ENCODE data around the gene PPIL6.

The PPIL6 gene

GRCh38 chr6:109447087-109447486 lies 6.7 kb upstream of the PPIL6 start:
- H3K27ac ChIP-seq (ENCODE audit: low read length), result no peak overlapping the region
- no peaks in the 10 kb centered on the region for H4K20me1 ChIP-seq (ENCODE audit: insufficient read depth, low read length)
- peaks cover 7% of the 10 kb centered on the region for H3K36me3 ChIP-seq (replicated peaks; ENCODE audit: low read depth, low read length)

GRCh38 chr6:109446541-109446940 lies 6.1 kb upstream of the PPIL6 start:
- Histone ChIP-seq H3K9ac (ENCODE audit: low read length) (no peak overlapping the region), H3K4me3 (ENCODE audit: low read length) (no peak overlapping the region), H3K4me2 (ENCODE audit: low read length) (no peak overlapping the region), H3K27me3 (ENCODE audit: low read depth, low read length) (no peaks in the 10 kb centered on the region), H3K9me3 (ENCODE audit: insufficient read depth, low read length) (no peaks in the 10 kb centered on the region), H3K4me1 (ENCODE audit: low read length) (peaks cover 3% of the 10 kb centered on the region), H2AFZ (ENCODE audit: low read depth, low read length) (no peak overlapping the region), H3K36me3 (replicated peaks; ENCODE audit: low read depth, low read length) (peaks cover 10% of the 10 kb centered on the region), H3K79me2 (ENCODE audit: low read length) (peaks cover 2% of the 10 kb centered on the region; the same call in 1 of the 2 replicates), H4K20me1 (ENCODE audit: insufficient read depth, low read length) (no peaks in the 10 kb centered on the region), H3K27ac (ENCODE audit: low read length) (no peak overlapping the region)
- no peak for TF ChIP-seq CTCF (IDR thresholded peaks at IDR 0.05; ENCODE audit: low read depth, low read length)
- no peak for TF ChIP-seq EZH2phosphoT487 (IDR thresholded peaks at IDR 0.05; ENCODE audit: low read depth)

More at GRCh38 chr6:109447087-109447486, 6.7 kb upstream of the PPIL6 start:
- H3K9ac ChIP-seq (ENCODE audit: low read length), result no peak overlapping the region
- no peak overlapping the region for H3K4me2 ChIP-seq (ENCODE audit: low read length)
- H3K4me3 ChIP-seq (ENCODE audit: low read length), result no peak overlapping the region
- no peaks in the 10 kb centered on the region for H3K4me1 ChIP-seq (ENCODE audit: low read length)
- H2AFZ ChIP-seq (ENCODE audit: low read depth, low read length), result no peak overlapping the region
- H3K27me3 ChIP-seq (ENCODE audit: low read depth, low read length), result no peaks in the 10 kb centered on the region
- H3K9me3 ChIP-seq (ENCODE audit: insufficient read depth, low read length), result no peaks in the 10 kb centered on the region
- no peaks in the 10 kb centered on the region for H3K79me2 ChIP-seq (ENCODE audit: low read length)
- TF ChIP-seq EZH2phosphoT487 (IDR thresholded peaks at IDR 0.05; ENCODE audit: low read depth), result no peak
- no peak for TF ChIP-seq CTCF (IDR thresholded peaks at IDR 0.05; ENCODE audit: low read depth, low read length)

DNA sequence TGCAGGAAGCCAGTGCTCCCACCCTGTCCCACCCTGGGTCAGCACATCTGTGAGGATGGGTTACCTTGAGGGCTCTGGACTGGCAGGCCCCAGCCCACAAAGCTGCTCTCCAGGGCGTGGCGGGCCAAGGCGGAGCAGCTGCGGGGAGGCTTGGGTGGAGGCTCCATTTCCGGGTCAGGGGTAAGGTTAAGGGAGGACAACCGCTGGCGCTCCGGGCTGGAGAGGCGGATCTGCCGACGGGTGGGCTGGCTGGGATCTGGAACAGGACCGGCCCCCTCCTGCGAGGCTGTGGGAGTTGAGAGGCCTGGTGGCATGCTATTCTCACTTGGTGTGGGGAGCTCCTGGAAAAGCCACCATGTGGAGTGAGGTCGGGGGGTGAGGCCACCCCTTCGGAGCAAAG lies 5.6 kb upstream of the PPIL6 start:
- H3K4me3 ChIP-seq (ENCODE audit: low read length), result no peak overlapping the region
- H3K9me3 ChIP-seq (ENCODE audit: insufficient read depth, low read length), result no peaks in the 10 kb centered on the region
- H3K4me1 ChIP-seq (ENCODE audit: low read length), result peaks cover 4% of the 10 kb centered on the region
- no peaks in the 10 kb centered on the region for H4K20me1 ChIP-seq (ENCODE audit: insufficient read depth, low read length)
- no peak overlapping the region for H2AFZ ChIP-seq (ENCODE audit: low read depth, low read length)
- no peak overlapping the region for H3K4me2 ChIP-seq (ENCODE audit: low read length)
- H3K9ac ChIP-seq (ENCODE audit: low read length), result no peak overlapping the region
- peaks cover 10% of the 10 kb centered on the region for H3K36me3 ChIP-seq (replicated peaks; ENCODE audit: low read depth, low read length)
- peaks cover 7% of the 10 kb centered on the region; the same call in 1 of the 2 replicates for H3K79me2 ChIP-seq (ENCODE audit: low read length)
- H3K27me3 ChIP-seq (ENCODE audit: low read depth, low read length), result no peaks in the 10 kb centered on the region
- H3K27ac ChIP-seq (ENCODE audit: low read length), result no peak overlapping the region
- TF ChIP-seq CTCF (IDR thresholded peaks at IDR 0.05; ENCODE audit: low read depth, low read length) (no peak), EZH2phosphoT487 (IDR thresholded peaks at IDR 0.05; ENCODE audit: low read depth) (no peak)

DNA sequence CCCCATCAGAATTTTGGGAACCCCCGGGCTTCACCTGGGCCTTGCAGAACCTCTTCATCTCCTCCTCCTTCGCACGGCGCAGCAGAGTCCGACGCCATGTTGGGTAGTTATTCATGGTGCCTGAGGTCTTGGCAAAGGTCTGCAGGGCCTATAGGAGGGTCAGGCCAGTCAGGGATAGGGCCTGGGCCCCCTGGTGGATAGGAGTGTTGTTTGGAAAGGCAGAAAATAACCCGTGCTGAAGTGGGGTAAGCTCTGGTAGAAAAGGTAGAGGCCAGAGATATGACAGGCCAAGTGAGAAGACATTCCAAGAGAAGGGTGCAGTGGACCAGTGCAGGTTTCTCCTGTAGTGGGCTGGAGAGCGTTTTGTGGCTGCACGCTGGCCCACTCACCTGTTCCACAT lies 5.0 kb upstream of the PPIL6 start:
- TF ChIP-seq CTCF (IDR thresholded peaks at IDR 0.05; ENCODE audit: low read depth, low read length), result no peak
- TF ChIP-seq EZH2phosphoT487 (IDR thresholded peaks at IDR 0.05; ENCODE audit: low read depth), result no peak
- Histone ChIP-seq H3K4me1 (ENCODE audit: low read length) (peaks cover 4% of the 10 kb centered on the region), H3K36me3 (replicated peaks; ENCODE audit: low read depth, low read length) (peaks cover 10% of the 10 kb centered on the region), H4K20me1 (ENCODE audit: insufficient read depth, low read length) (no peaks in the 10 kb centered on the region), H3K4me2 (ENCODE audit: low read length) (no peak overlapping the region), H2AFZ (ENCODE audit: low read depth, low read length) (no peak overlapping the region), H3K4me3 (ENCODE audit: low read length) (no peak overlapping the region), H3K9ac (ENCODE audit: low read length) (no peak overlapping the region), H3K27ac (ENCODE audit: low read length) (no peak overlapping the region), H3K27me3 (ENCODE audit: low read depth, low read length) (no peaks in the 10 kb centered on the region), H3K79me2 (ENCODE audit: low read length) (peaks cover 7% of the 10 kb centered on the region; the same call in 1 of the 2 replicates), H3K9me3 (ENCODE audit: insufficient read depth, low read length) (no peaks in the 10 kb centered on the region)

All from OCI-LY3 (cell line).